RWPE1 (cell line): ENCODE data around the gene PDIA6.
A peak's percentile ranks its signal among the peaks of the same experiment; 100 is the strongest.

ENCODE experiments used
- CTCF ChIA-PET: fragments of 350-600 bp; sonication (Branson Sonifier 250); formaldehyde crosslinking; extraction: SDS; loops from one replicate; lab custom pipeline; 2021; lab: Yijun Ruan, JAX
- POLR2A ChIA-PET: fragments of 400-600 bp; formaldehyde crosslinking; extraction: SDS; loops from one replicate; lab custom pipeline; 2020; ENCODE audit warnings: antibody characterized with exemption; ENCODE audit not compliant: low non-redundant PET; lab: Yijun Ruan, JAX
- DNase-seq: peaks from one replicate; pipeline ENCODE4 v3.0.0; 2012; ENCODE audit warnings: low spot score
- H3K27ac ChIP-seq: fragments of 450-650 bp; 2 replicates; pipeline ENCODE4 v1.5.1; 2017
- TF ChIP-seq, protein P1 (sequence below): fragments of 450-650 bp; conservative IDR thresholded peaks from 2 replicates; pipeline ENCODE4 v1.5.1; 2017; ENCODE audit warnings: low read depth, mild to moderate bottlenecking

PDIA6 gene

DNA sequence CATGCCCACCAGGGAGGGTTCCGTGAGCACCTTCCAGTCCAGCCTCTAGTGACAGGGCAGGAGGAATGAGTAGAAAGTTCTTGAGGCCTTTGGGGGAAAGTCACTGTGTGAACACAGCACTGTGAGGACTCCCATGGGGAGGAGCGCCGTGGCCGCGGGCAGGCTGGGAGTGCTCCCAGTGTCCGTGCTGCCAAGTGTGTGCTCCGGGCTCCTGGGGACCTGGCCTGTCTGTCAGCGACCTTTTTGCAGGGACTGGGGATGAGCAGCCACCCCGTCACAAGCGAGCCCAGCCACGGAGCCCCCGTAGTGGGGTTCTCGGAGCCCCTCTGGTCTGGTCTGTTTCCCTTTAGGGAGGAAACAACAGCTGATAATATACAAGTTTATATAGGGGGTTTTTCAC lies 36.8 kb downstream of the PDIA6 start:
- ChIA-PET CTCF (no interaction called here), POLR2A (no interaction called here)
- TF ChIP-seq, protein P1, sequence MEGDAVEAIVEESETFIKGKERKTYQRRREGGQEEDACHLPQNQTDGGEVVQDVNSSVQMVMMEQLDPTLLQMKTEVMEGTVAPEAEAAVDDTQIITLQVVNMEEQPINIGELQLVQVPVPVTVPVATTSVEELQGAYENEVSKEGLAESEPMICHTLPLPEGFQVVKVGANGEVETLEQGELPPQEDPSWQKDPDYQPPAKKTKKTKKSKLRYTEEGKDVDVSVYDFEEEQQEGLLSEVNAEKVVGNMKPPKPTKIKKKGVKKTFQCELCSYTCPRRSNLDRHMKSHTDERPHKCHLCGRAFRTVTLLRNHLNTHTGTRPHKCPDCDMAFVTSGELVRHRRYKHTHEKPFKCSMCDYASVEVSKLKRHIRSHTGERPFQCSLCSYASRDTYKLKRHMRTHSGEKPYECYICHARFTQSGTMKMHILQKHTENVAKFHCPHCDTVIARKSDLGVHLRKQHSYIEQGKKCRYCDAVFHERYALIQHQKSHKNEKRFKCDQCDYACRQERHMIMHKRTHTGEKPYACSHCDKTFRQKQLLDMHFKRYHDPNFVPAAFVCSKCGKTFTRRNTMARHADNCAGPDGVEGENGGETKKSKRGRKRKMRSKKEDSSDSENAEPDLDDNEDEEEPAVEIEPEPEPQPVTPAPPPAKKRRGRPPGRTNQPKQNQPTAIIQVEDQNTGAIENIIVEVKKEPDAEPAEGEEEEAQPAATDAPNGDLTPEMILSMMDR: no peak
- DNase-seq: no peak
- H3K27ac ChIP-seq: peak overlapping the region; percentile 78

DNA sequence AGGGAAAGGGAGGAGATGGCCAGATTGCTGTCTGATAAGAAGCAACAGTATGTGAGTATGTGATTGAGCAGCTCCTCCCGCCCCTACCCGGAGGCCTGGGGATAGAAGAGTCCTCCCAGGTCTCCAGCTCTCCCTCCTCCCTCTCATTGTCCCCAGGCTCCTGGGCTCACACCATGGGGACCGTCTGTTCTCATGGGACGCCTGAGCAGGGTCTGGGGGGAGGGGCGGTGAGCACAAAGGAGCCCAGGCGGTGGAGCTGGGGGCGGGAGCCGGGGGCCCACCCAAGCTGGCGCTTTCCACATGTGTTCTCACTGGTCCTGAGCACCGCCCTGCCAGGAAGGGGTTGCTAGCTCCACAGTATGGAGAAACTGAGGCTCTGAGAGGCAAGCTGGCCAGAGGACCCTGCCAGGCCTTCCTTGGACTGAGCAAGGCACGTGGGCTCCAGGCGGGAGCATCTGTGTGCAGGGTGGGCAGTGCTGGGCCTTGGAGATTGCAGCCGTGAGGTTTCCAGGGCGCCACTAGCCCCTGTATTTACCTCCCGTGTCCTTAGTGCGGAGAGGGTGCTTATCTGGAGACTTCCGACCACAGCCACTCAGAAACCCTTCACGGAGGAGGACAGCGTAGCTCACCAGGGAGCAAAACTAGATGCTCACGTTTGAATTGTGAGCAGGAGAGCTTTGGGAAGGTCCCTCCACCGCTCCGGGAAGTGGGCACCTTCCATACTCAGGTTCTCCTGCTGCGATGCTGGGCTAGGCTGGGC lies 37.4 kb downstream of the PDIA6 start:
- TF ChIP-seq, protein P1: no peak
- CTCF ChIA-PET: no interaction called here
- POLR2A ChIA-PET: no interaction called here
- peak overlapping the region; percentile 78 for H3K27ac ChIP-seq
- no peak for DNase-seq

DNA sequence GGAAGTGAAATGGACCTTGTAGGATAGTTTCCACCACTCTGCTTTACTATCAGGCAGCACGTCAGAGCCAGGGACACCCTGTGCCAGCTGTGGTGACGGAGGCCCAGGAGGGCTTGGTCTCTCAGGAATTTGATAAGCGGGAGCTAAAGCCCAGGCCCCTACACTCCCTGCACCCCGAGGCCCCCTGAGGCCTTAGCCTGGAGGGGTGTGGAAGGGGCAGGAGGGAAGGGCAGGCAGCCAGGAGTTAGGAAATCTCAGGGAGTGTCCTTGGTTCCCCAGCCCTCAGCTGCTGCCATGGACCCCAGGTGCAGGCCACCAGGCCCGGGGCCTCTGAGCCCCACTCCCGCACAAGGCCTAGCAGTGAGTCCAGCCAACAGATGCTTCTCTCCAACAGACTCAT lies 38.2 kb downstream of the PDIA6 start:
- no peak for DNase-seq
- H3K27ac ChIP-seq: peak overlapping the region; percentile 78
- TF ChIP-seq, protein P1: no peak
- CTCF ChIA-PET: no interaction called here
- POLR2A ChIA-PET: interaction anchor here (0.6 kb wide), 1 partner anchor 8 kb away, joined by 3 read pairs; no protein-coding TSS in a partner anchor

DNA sequence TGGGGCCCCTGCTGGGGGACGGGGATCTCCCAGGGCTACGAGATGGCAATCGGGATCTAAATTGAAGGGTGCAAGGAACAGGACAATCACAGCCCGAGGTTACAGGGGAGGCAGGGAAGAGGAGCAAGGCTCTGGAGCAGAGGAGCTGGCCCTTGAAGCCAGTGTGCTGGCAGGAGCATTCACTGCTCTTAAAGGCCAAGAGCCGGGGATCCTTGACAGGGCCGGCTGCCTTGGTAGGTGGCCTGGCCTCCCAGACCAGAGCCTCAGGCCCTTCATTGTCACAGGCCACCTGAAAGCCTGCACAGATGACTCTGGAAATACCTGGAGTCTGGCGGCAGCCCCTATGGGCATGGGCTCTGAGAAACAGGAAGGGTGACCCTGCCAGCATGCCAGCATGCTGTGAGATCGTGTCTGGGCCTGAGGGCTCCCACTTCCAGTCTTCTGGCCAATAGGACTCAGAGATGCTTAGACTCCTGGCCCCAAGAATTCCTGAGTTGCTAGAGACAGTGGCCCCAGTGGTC lies 38.7 kb downstream of the PDIA6 start:
- peak; percentile 62 for DNase-seq
- TF ChIP-seq, protein P1: no peak
- CTCF ChIA-PET: no interaction called here
- peak overlapping the region; percentile 78 for H3K27ac ChIP-seq
- POLR2A ChIA-PET: interaction anchor here (0.6 kb wide), 1 partner anchor 9 kb away, joined by 3 read pairs; no protein-coding TSS in a partner anchor

DNA sequence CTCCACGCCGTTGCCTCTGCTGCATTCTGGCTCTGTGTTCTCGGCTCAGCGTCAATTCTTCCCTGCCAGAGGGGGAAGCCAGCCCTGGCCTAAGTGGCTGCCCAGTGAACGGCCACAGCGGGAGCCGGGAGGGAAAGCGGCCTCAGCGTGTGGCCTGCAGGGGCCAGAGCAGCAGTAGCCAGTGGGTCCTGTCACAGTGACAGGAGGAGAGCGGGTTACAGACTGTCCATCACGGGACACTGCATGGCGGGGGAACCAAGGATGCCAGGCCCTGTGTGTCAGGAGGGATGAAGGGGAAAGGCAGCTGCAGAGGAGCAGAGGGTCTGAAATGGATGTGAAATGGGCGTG lies 39.7 kb downstream of the PDIA6 start:
- no peak for DNase-seq
- ChIA-PET POLR2A (no interaction called here), CTCF (no interaction called here)
- TF ChIP-seq, protein P1: no peak
- H3K27ac ChIP-seq: no peak overlapping the region

DNA sequence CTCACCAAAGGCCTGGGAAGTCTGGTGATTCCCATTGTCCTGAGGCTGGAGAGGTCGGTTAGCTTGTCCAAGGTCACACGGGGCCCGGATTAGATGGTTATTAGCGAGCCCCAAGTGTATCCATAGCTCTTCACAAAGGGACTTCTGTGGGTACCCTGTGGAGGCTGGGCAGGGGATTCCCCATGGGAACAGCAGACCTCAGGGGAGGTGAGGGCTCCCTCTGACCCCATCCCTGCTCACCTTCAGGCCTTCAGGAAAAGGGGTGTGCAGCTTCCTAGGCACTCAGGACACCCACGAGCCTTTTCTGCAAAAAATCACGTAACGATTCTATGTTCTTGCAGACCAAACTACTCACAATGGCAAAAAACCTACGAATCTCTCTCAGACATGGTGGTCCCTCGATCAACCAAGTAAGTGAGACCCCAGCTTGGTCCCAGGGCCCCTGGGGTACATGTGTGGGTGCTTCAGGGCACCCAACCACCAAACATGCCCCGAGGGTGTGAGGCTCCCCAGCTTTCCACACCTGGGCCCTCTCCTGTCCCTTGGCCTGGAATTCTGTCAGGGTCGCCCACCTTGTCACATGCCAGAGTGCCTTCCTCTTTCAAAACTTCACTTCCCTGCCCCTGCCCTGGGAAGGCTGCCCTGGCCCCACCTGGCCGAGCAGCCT lies 40.3 kb downstream of the PDIA6 start:
- CTCF ChIA-PET: interaction anchor here (0.6 kb wide), 2 partner anchors 83 to 243 kb away, joined by 3 read pairs; no protein-coding TSS in a partner anchor
- DNase-seq: no peak
- TF ChIP-seq, protein P1: no peak
- H3K27ac ChIP-seq: no peak overlapping the region
- POLR2A ChIA-PET: no interaction called here
